ENCODE results near the gene HLA-DOA. TPM values are rescaled to one million over a fixed set of nuclear protein-coding genes. Genes with fewer than 3 reads are reported as not detected.

The HLA-DOA gene
- polyA plus RNA-seq, 1 donor = 7.5 TPM

GRCh38 chr6:32972353-32973143, 36.8 kb downstream of the HLA-DOA start:
- H3K9me3 ChIP-seq (ENCODE audit: control insufficient read depth, low read depth, low read length) = no peaks in the 10 kb centered on the region
- no CpG with 5 or more reads among the region's 70 CpGs for WGBS (ENCODE audit: insufficient coverage, low lambda C conversion rate)

DNA sequence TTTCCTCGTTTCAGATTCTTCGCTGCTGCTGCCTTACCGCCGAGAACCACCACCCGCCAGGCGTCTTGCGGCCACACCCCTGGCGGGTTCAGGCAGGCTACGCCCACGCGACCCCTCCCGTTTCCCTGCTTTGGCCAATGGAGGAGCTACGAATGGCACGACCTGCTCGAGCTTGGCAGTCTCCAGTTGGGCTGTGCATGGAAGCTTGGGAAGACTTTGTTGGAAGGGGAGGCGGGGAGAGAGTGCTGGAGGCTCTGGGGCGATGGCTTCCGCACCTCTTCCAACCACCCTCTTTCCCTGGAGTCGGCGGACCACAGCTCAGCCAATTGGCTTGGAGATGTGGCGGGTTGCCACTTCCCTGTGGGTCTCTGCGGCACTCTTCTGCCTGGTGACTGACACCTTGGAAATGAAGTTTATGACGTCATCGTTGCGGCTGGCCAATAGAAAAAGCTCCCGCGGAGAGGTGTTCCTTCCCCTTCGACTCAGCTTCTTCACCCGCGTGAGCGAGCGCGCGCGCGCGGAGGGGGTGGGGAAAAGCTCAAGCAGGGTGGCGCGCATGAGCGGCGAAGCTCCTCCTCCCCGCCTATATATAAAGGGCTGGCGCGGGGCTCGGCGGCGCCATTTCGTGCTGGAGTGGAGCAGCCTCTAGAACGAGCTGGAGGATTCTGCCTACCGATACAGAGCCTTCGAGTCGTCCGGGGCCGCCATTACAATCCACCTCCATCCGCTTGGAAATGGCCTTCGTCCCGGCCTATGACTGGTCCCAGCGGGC, 37.6 kb downstream of the HLA-DOA start:
- H3K27me3 ChIP-seq (ENCODE audit: control insufficient read depth, insufficient read depth, low read length) = no peaks in the 10 kb centered on the region
- peak overlapping the region; percentile 95 for H3K4me3 ChIP-seq (ENCODE audit: low read length)
- no peaks in the 10 kb centered on the region for H3K9me3 ChIP-seq (ENCODE audit: control insufficient read depth, low read depth, low read length)
- peak overlapping the region; percentile 89 for H3K27ac ChIP-seq (ENCODE audit: low read length)
- DNase-seq = peak; percentile 100
- peaks cover 20% of the 10 kb centered on the region for H3K4me1 ChIP-seq (ENCODE audit: control insufficient read depth, insufficient read depth, low read length)
- H3K36me3 ChIP-seq (ENCODE audit: control insufficient read depth, insufficient read depth, low read length) = peaks cover 40% of the 10 kb centered on the region
- WGBS (ENCODE audit: insufficient coverage, low lambda C conversion rate) = no CpG with 5 or more reads among the region's 58 CpGs

More at GRCh38 chr6:32972353-32973143, 36.8 kb downstream of the HLA-DOA start:
- Histone ChIP-seq H3K27me3 (ENCODE audit: control insufficient read depth, insufficient read depth, low read length) (no peaks in the 10 kb centered on the region), H3K36me3 (ENCODE audit: control insufficient read depth, insufficient read depth, low read length) (peaks cover 48% of the 10 kb centered on the region), H3K4me1 (ENCODE audit: control insufficient read depth, insufficient read depth, low read length) (peaks cover 22% of the 10 kb centered on the region), H3K4me3 (ENCODE audit: low read length) (peak overlapping the region; percentile 95), H3K27ac (ENCODE audit: low read length) (peak overlapping the region; percentile 65)
- no peak for DNase-seq

- DNase-seq = no peak
- peak overlapping the region; percentile 85 for H3K4me3 ChIP-seq (ENCODE audit: low read length)
- H3K36me3 ChIP-seq (ENCODE audit: control insufficient read depth, insufficient read depth, low read length) = peaks cover 34% of the 10 kb centered on the region
- WGBS (ENCODE audit: insufficient coverage, low lambda C conversion rate) = no CpG with 5 or more reads among the region's 15 CpGs
- H3K27me3 ChIP-seq (ENCODE audit: control insufficient read depth, insufficient read depth, low read length) = no peaks in the 10 kb centered on the region
- H3K4me1 ChIP-seq (ENCODE audit: control insufficient read depth, insufficient read depth, low read length) = peaks cover 14% of the 10 kb centered on the region
- H3K27ac ChIP-seq (ENCODE audit: low read length) = peak overlapping the region; percentile 89
- no peaks in the 10 kb centered on the region for H3K9me3 ChIP-seq (ENCODE audit: control insufficient read depth, low read depth, low read length)
Measured at GRCh38 chr6:32971242-32971580, 38.2 kb downstream of the HLA-DOA start.

- H3K4me3 ChIP-seq (ENCODE audit: low read length) = peak overlapping the region; percentile 85
- H3K4me1 ChIP-seq (ENCODE audit: control insufficient read depth, insufficient read depth, low read length) = peaks cover 9% of the 10 kb centered on the region
- no peaks in the 10 kb centered on the region for H3K27me3 ChIP-seq (ENCODE audit: control insufficient read depth, insufficient read depth, low read length)
- WGBS (ENCODE audit: insufficient coverage, low lambda C conversion rate) = 0% methylated on average over 1 of the region's 43 CpGs
- peak; percentile 84 to 94 for DNase-seq
- H3K27ac ChIP-seq (ENCODE audit: low read length) = peak overlapping the region; percentile 89
- peaks cover 28% of the 10 kb centered on the region for H3K36me3 ChIP-seq (ENCODE audit: control insufficient read depth, insufficient read depth, low read length)
- H3K9me3 ChIP-seq (ENCODE audit: control insufficient read depth, low read depth, low read length) = no peaks in the 10 kb centered on the region
Measured at GRCh38 chr6:32970413-32971241, 38.8 kb downstream of the HLA-DOA start.

DNA sequence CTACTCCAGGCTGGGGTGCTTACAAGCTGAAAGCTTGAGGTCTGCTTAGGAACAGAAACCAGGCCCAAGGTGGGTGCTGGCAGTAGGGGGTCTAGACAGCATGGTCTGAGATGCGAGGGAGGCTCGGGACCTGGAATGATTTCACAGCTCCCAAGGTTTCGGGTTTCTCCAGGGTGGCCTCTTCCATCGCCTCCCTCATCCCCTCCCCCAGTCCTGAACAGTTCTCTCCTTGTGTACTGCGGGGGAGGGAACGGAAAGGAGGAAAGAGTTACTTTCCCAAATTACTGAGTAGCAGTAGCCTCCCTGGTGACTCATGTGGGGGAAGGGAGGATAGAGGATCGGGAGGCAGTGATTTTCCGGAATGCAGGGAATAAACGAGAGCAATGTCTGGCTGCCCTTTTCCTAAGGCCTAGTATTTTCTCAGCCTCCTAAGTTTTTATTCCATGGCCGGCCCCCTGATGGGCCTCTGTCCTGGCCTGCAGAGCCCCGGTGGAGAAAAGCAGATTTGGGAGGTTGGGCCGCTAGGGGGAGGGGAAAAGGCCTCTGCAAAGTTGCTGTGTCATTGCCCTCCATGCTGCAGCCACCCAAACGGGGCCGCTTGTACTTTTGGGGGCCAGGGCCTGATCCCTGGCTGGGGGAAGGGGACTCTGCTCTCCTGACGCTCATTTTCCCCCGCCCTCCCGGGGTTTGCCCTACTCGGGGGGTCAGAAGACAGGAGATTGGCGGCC, 39.5 kb downstream of the HLA-DOA start:
- DNase-seq = peak; percentile 67 to 87
- H3K27ac ChIP-seq (ENCODE audit: low read length) = peak overlapping the region; percentile 89
- no peaks in the 10 kb centered on the region for H3K9me3 ChIP-seq (ENCODE audit: control insufficient read depth, low read depth, low read length)
- no peaks in the 10 kb centered on the region for H3K27me3 ChIP-seq (ENCODE audit: control insufficient read depth, insufficient read depth, low read length)
- H3K4me1 ChIP-seq (ENCODE audit: control insufficient read depth, insufficient read depth, low read length) = peaks cover 5% of the 10 kb centered on the region
- WGBS (ENCODE audit: insufficient coverage, low lambda C conversion rate) = no CpG with 5 or more reads among the region's 19 CpGs
- H3K36me3 ChIP-seq (ENCODE audit: control insufficient read depth, insufficient read depth, low read length) = peaks cover 21% of the 10 kb centered on the region
- H3K4me3 ChIP-seq (ENCODE audit: low read length) = peak overlapping the region; percentile 85

- peak overlapping the region; percentile 89 for H3K27ac ChIP-seq (ENCODE audit: low read length)
- no peaks in the 10 kb centered on the region for H3K9me3 ChIP-seq (ENCODE audit: control insufficient read depth, low read depth, low read length)
- peaks cover 13% of the 10 kb centered on the region for H3K36me3 ChIP-seq (ENCODE audit: control insufficient read depth, insufficient read depth, low read length)
- DNase-seq = peak; percentile 71 to 88
- H3K4me3 ChIP-seq (ENCODE audit: low read length) = peak overlapping the region; percentile 85
- H3K4me1 ChIP-seq (ENCODE audit: control insufficient read depth, insufficient read depth, low read length) = peaks cover 5% of the 10 kb centered on the region
- no CpG with 5 or more reads among the region's 40 CpGs for WGBS (ENCODE audit: insufficient coverage, low lambda C conversion rate)
- no peaks in the 10 kb centered on the region for H3K27me3 ChIP-seq (ENCODE audit: control insufficient read depth, insufficient read depth, low read length)
Measured at GRCh38 chr6:32968867-32969684, 40.3 kb downstream of the HLA-DOA start.

DNA sequence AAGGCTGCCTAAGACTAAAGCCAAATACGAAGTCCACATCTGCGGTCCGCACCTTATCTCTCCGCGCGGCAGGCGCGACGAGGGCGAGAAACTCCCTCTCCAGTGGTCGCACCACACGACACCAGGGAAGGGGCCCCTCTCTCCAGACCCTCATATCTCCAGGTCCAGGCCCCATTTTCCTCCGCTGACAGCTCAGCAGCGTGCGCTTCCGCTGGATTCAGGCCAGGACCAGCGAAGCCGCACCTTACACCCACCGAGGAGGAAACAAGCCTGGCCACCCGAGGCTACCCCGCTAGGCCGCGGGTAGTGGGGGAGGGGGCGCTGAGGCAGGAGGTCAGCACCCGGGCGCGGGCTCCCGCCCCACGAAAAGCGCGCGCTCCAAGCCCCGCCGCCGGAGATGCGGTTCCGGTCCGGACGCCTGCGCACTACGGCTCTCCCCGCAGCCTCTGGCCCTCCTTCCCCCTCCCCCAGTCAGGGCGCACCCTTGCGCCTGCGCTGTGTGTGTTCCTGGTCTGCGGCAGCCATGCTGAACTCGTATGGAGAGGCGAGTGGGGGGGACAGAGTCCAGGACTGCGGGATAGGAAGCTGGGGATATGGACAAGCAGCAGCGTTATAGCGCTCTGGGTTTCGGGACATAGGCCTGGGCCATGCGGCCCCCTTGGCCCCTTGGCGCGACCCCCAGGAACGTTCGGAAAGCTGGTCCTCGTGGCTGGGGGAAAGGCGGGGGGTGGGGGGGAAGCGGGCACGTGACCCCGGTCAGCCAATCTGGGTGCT, 41.1 kb downstream of the HLA-DOA start, which contains the start of gene BRD2:
BRD2 (plus strand) TSS at position 502 of the 774 bp plus-strand sequence. CDS start 4,305 bp downstream, outside the sequence.
- peak within 1 kb of the TSS; percentile 85 for H3K4me3 ChIP-seq (ENCODE audit: low read length)
- H3K27ac ChIP-seq (ENCODE audit: low read length) = peak within 1 kb of the TSS; percentile 89
- H3K4me1 ChIP-seq (ENCODE audit: control insufficient read depth, insufficient read depth, low read length) = peaks cover 5% of the 10 kb centered on the region
- no CpG with 5 or more reads among the region's 62 CpGs for WGBS (ENCODE audit: insufficient coverage, low lambda C conversion rate)
- H3K36me3 ChIP-seq (ENCODE audit: control insufficient read depth, insufficient read depth, low read length) = peaks cover 9% of the 10 kb centered on the region
- no peaks in the 10 kb centered on the region for H3K27me3 ChIP-seq (ENCODE audit: control insufficient read depth, insufficient read depth, low read length)
- no peaks in the 10 kb centered on the region for H3K9me3 ChIP-seq (ENCODE audit: control insufficient read depth, low read depth, low read length)
- DNase-seq = peak; percentile 99

GRCh38 chr6:32967151-32968091, 42.0 kb downstream of the HLA-DOA start:
- WGBS (ENCODE audit: insufficient coverage, low lambda C conversion rate) = 7% methylated on average over 6 of the region's 16 CpGs

More at GRCh38 chr6:32967151-32968091, 42.0 kb downstream of the HLA-DOA start:
- Histone ChIP-seq H3K4me3 (ENCODE audit: low read length) (peak overlapping the region; percentile 85), H3K36me3 (ENCODE audit: control insufficient read depth, insufficient read depth, low read length) (peaks cover under 1% of the 10 kb centered on the region), H3K27me3 (ENCODE audit: control insufficient read depth, insufficient read depth, low read length) (no peaks in the 10 kb centered on the region), H3K9me3 (ENCODE audit: control insufficient read depth, low read depth, low read length) (no peaks in the 10 kb centered on the region), H3K27ac (ENCODE audit: low read length) (peak overlapping the region; percentile 89), H3K4me1 (ENCODE audit: control insufficient read depth, insufficient read depth, low read length) (peaks cover 5% of the 10 kb centered on the region)
- DNase-seq = peak in 1 of 2 donors; percentile 52

Data from large intestine (tissue), 3 donors.